Measurements from ENCODE around the gene DOCK3.

Gene DOCK3

GRCh38 chr3:50695031-50695430 is 20.3 kb downstream of the DOCK3 start:
- no peak overlapping the region for H3K4me3 ChIP-seq (ENCODE audit: low read depth, low read length)
- H3K27me3 ChIP-seq (ENCODE audit: insufficient read depth, low read depth, severe bottlenecking), result no peaks in the 10 kb centered on the region
- DNase-seq, result no peak
- no peaks in the 10 kb centered on the region for H3K36me3 ChIP-seq
- TF ChIP-seq CTCF (IDR thresholded peaks at IDR 0.05; ENCODE audit: low read depth, low read length), result no peak
- no peaks in the 10 kb centered on the region for H3K9me3 ChIP-seq (ENCODE audit: severe bottlenecking)
- H3K27ac ChIP-seq, result no peak overlapping the region

GRCh38 chr3:50696276-50696675 is 21.5 kb downstream of the DOCK3 start:
- Histone ChIP-seq H3K36me3 (no peaks in the 10 kb centered on the region), H3K27me3 (ENCODE audit: insufficient read depth, low read depth, severe bottlenecking) (no peaks in the 10 kb centered on the region), H3K4me3 (ENCODE audit: low read depth, low read length) (no peak overlapping the region), H3K27ac (no peak overlapping the region), H3K9me3 (ENCODE audit: severe bottlenecking) (no peaks in the 10 kb centered on the region)
- TF ChIP-seq CTCF (IDR thresholded peaks at IDR 0.05; ENCODE audit: low read depth, low read length), result no peak
- DNase-seq, result no peak

- no peak for TF ChIP-seq CTCF (IDR thresholded peaks at IDR 0.05; ENCODE audit: low read depth, low read length)
- no peaks in the 10 kb centered on the region for H3K9me3 ChIP-seq (ENCODE audit: severe bottlenecking)
- DNase-seq, result no peak
- H3K36me3 ChIP-seq, result no peaks in the 10 kb centered on the region
- H3K27ac ChIP-seq, result no peak overlapping the region
- H3K4me3 ChIP-seq (ENCODE audit: low read depth, low read length), result no peak overlapping the region
- no peaks in the 10 kb centered on the region for H3K27me3 ChIP-seq (ENCODE audit: insufficient read depth, low read depth, severe bottlenecking)
Observed at GRCh38 chr3:50698269-50698668, 23.5 kb downstream of the DOCK3 start.

- Histone ChIP-seq H3K27ac (no peak overlapping the region), H3K27me3 (ENCODE audit: insufficient read depth, low read depth, severe bottlenecking) (no peaks in the 10 kb centered on the region), H3K9me3 (ENCODE audit: severe bottlenecking) (no peaks in the 10 kb centered on the region), H3K36me3 (no peaks in the 10 kb centered on the region), H3K4me3 (ENCODE audit: low read depth, low read length) (no peak overlapping the region)
- DNase-seq, result no peak
- no peak for TF ChIP-seq CTCF (IDR thresholded peaks at IDR 0.05; ENCODE audit: low read depth, low read length)
Observed at GRCh38 chr3:50708620-50709019, 33.9 kb downstream of the DOCK3 start.

- no peaks in the 10 kb centered on the region for H3K9me3 ChIP-seq (ENCODE audit: severe bottlenecking)
- H3K4me3 ChIP-seq (ENCODE audit: low read depth, low read length), result no peak overlapping the region
- H3K36me3 ChIP-seq, result no peaks in the 10 kb centered on the region
- no peaks in the 10 kb centered on the region for H3K27me3 ChIP-seq (ENCODE audit: insufficient read depth, low read depth, severe bottlenecking)
- no peak for TF ChIP-seq CTCF (IDR thresholded peaks at IDR 0.05; ENCODE audit: low read depth, low read length)
- DNase-seq, result no peak
- H3K27ac ChIP-seq, result no peak overlapping the region
Observed at GRCh38 chr3:50714946-50715345, 40.2 kb downstream of the DOCK3 start.

- Histone ChIP-seq H3K27me3 (ENCODE audit: insufficient read depth, low read depth, severe bottlenecking) (no peaks in the 10 kb centered on the region), H3K36me3 (no peaks in the 10 kb centered on the region), H3K4me3 (ENCODE audit: low read depth, low read length) (no peak overlapping the region), H3K27ac (no peak overlapping the region), H3K9me3 (ENCODE audit: severe bottlenecking) (peaks cover 6% of the 10 kb centered on the region)
- no peak for DNase-seq
- TF ChIP-seq CTCF (IDR thresholded peaks at IDR 0.05; ENCODE audit: low read depth, low read length), result no peak
Observed at GRCh38 chr3:50724831-50725230, 50.1 kb downstream of the DOCK3 start.
